Right atrium auricular region (tissue), 2 donors: ENCODE results near the gene SMIM41. TPM values are rescaled to one million over a fixed set of nuclear protein-coding genes. Genes with fewer than 3 reads are reported as not detected.

ENCODE experiments used
- DNase-seq: peaks from one replicate; pipeline ENCODE4 v3.0.0-alpha.2; 2019; ENCODE audit warnings: low spot score
- H3K27ac ChIP-seq, 2 donors: fragments of 200-600 bp; sonication (generic); 1 replicate in 1 of 2; 2 replicates in 1 of 2; pipeline ENCODE4 v1.5.1; 2016 to 2019
- H3K27me3 ChIP-seq, 2 donors: fragments of 200-600 bp; sonication (generic); one replicate each; pipeline versions ENCODE4 v1.5.1 to v1.6.0; 2017 to 2019
- H3K36me3 ChIP-seq: fragments of 200-600 bp; sonication (generic); one replicate; pipeline ENCODE4 v1.5.1; 2016
- H3K4me1 ChIP-seq, 2 donors: fragments of 200-600 bp; sonication (generic); one replicate each; pipeline versions ENCODE4 v1.5.1 to v1.6.0; 2017 to 2019
- H3K4me3 ChIP-seq, 2 donors: fragments of 200-600 bp; sonication (generic); 1 replicate in 1 of 2; 2 replicates in 1 of 2; pipeline ENCODE4 v1.5.1; 2017 to 2019; ENCODE audit warnings: mild to moderate bottlenecking in 1 of 2, moderate library complexity in 1 of 2
- H3K9me3 ChIP-seq, 2 donors: fragments of 200-600 bp; sonication (generic); one replicate each; pipeline ENCODE4 v1.5.1; 2019
- total RNA-seq, 2 donors: library from RNA; depleted of rRNA; stranded (reverse); fragments of >200 nt; gene quantifications; one replicate each; pipeline ENCODE4 v1.1.0, GENCODE V29; 2016
- TF ChIP-seq, protein P1 (sequence below), 2 donors: fragments of 200-600 bp; sonication (generic); IDR thresholded peaks; one replicate each; pipeline ENCODE4 v1.5.1; 2019; ENCODE audit warnings: antibody characterized with exemption in 2 of 2

SMIM41 gene
- total RNA-seq, 2 donors from 2014 or later: 0.44 to 3.2 TPM

DNA sequence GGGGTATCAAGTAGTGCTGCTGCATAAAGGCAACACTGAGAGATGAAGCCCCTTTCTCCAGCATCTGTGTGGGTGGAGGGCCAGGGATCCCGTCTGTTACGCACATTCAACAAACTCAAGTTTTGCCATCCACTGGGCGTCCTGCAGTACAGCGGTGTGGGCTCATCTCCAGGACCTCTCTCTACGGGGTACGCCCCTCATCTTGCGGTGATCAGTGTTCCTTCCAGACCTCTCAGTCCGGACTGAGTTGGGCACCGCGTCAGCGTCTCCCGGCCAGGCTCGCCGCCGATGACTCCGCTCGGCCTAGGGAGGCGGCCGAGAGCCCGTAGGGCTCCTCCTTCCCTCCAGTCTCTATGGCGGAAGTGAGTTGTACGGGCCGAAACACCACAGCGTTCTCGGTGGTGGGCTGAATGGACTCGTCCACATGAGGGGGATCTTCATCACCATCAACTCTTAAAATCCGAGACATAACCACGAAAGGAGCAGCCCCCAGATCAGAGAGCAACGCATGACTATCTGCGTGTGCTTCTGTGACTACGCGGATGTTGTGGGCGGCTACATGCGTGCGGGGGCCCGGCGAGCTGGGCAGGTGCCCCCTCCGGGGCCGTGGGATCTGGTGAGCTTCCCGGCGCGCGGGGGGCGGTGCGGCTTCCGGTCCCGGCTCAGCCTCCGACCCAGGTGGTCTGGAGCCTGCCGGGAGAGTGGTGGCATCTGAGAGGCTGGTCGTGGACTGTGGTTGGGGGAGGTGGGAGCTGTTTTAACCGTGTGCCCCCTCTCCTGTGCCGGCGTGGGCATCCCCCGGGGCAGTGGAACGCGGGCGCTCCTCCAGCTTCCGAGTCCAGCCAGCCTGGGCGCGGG, 9.9 kb upstream of the SMIM41 start, which contains the start of gene ATG101:
Gene ATG101 (plus strand): TSS at position 652 of the 858 bp plus-strand sequence. CDS start 3,673 bp downstream, outside the sequence.
- Histone ChIP-seq H3K27ac (peak within 1 kb of the TSS; percentile 86 to 89), H3K4me1 (peaks cover 0 to 41% of the 10 kb centered on the region in 2 donors), H3K4me3 (peak within 1 kb of the TSS; percentile 93 to 95), H3K9me3 (no peaks in the 10 kb centered on the region), H3K36me3 (peaks cover 14% of the 10 kb centered on the region), H3K27me3 (no peaks in the 10 kb centered on the region)
- TF ChIP-seq, protein P1, sequence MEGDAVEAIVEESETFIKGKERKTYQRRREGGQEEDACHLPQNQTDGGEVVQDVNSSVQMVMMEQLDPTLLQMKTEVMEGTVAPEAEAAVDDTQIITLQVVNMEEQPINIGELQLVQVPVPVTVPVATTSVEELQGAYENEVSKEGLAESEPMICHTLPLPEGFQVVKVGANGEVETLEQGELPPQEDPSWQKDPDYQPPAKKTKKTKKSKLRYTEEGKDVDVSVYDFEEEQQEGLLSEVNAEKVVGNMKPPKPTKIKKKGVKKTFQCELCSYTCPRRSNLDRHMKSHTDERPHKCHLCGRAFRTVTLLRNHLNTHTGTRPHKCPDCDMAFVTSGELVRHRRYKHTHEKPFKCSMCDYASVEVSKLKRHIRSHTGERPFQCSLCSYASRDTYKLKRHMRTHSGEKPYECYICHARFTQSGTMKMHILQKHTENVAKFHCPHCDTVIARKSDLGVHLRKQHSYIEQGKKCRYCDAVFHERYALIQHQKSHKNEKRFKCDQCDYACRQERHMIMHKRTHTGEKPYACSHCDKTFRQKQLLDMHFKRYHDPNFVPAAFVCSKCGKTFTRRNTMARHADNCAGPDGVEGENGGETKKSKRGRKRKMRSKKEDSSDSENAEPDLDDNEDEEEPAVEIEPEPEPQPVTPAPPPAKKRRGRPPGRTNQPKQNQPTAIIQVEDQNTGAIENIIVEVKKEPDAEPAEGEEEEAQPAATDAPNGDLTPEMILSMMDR (IDR thresholded peaks at IDR 0.05): peak; percentile 58 to 78
- peak; percentile 95 for DNase-seq

DNA sequence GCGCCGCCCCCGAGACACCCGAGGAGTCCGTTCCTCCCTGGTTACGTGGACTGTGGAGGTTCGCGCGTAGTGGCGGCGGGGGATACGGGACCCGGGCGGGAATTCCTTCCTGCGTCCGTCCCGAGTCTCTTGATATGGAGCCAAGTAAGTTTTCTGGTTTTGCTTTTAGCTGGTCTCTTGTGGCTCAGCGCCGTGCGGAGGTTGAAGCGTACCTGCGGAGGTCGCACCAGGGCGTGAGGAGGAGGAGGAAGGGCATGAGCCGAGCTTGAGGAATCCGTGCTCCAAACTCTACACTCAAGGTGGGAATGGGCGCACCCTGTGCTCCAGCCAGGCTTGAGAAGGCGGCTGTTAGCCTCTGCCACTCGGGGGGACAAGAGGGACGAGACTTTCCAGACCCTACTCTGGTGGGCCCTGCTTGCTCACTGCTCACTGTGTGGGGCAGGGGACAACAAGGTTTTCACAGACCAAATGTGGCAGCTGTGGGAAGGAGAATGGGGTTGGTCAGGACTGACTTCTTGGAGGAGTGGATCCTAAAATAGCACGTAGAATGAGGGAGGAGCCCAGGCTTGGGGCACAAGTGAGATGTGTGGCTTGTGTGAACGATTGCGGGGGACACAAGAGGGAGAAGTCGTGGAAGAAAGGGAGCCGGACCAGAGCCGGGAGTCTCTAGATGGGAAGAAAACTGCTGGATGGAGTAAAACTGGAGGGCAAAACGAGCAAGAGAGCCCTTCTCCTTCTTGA, 9.1 kb upstream of the SMIM41 start:
- DNase-seq: no peak
- Histone ChIP-seq H3K9me3 (no peaks in the 10 kb centered on the region), H3K27me3 (no peaks in the 10 kb centered on the region), H3K4me1 (peaks cover 0 to 42% of the 10 kb centered on the region in 2 donors), H3K27ac (peak overlapping the region; percentile 86 to 89), H3K4me3 (peak overlapping the region; percentile 93 to 95), H3K36me3 (peaks cover 22% of the 10 kb centered on the region)
- TF ChIP-seq, protein P1 (IDR thresholded peaks at IDR 0.05): no peak

DNA sequence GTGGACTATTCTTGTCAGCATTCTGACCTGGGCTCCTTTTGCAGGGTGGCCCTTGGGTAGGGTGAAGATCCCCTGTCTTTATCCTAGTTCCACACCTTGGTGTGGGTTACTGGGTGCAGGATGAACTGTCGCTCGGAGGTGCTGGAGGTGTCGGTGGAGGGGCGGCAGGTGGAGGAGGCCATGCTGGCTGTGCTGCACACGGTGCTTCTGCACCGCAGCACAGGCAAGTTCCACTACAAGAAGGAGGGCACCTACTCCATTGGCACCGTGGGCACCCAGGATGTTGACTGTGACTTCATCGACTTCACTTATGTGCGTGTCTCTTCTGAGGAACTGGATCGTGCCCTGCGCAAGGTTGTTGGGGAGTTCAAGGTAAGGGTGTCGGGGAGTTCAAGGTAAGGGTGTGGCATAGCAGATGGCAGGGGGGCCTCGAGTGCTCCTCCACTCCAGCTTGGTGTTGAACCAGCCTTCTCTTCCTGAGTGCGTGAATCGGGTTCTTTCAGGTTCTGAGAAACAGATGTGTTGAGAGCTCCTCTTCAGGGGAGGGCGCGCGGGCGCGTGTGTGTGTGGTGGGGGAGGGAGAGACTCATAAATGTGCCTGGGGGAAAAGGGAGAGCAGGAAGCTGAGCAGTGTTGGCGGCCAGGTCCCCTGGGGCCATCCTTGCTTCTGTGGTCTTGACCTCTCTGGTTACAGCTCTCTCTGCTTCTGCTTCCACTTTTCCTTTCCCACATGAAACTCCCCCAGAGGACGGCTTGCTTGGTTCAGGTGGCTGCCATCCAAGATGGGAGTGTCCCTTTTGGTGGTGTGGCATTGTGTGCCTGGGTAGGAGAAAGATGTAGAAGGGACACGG, 5.7 kb upstream of the SMIM41 start:
- Histone ChIP-seq H3K36me3 (peaks cover 50% of the 10 kb centered on the region), H3K9me3 (no peaks in the 10 kb centered on the region), H3K27ac (no peak overlapping the region), H3K4me3 (no peak overlapping the region), H3K27me3 (no peaks in the 10 kb centered on the region), H3K4me1 (peaks cover 0 to 42% of the 10 kb centered on the region in 2 donors)
- no peak for DNase-seq
- TF ChIP-seq, protein P1 (IDR thresholded peaks at IDR 0.05): no peak

DNA sequence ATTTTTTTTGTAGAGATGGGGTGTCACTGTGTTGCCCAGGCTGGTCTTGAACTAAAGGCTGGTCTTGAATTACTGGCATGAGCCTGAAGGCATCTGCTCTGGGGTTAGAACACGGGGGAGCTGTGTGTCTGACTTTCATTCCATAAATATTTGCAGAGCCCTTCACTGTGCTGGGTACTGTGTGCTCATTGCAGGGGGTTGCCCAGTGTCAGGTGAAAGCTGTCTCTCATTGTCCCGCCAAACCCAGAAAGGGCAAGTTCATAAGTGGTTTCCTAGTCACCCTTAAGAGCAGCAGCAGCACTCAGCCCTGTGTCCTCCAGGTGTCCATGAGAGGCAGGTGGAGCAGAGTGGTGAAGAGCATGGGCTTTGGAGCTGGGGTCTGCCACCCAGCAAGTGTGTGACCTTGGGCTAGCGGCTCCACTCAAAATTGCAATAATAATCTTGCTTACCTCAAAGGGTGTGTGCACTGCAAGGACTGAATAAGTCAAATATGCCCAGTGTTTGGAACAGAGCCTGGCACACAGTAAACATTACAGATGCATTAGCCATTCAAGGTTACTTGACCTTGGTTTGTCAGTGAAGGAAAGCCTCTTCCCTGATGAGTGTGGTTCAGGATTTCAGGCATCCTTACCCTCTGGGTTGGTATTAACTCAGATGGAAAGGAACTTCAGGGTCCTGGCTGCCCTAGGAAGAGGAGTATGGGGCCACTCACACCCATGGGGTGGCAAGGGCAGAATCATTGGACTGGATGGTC, 4.4 kb upstream of the SMIM41 start:
- no peak overlapping the region for H3K27ac ChIP-seq
- no peaks in the 10 kb centered on the region for H3K27me3 ChIP-seq
- H3K4me3 ChIP-seq: no peak overlapping the region
- no peaks in the 10 kb centered on the region for H3K9me3 ChIP-seq
- TF ChIP-seq, protein P1 (IDR thresholded peaks at IDR 0.05): no peak
- DNase-seq: no peak
- peaks cover 50% of the 10 kb centered on the region for H3K36me3 ChIP-seq
- peaks cover 0 to 36% of the 10 kb centered on the region in 2 donors for H3K4me1 ChIP-seq

DNA sequence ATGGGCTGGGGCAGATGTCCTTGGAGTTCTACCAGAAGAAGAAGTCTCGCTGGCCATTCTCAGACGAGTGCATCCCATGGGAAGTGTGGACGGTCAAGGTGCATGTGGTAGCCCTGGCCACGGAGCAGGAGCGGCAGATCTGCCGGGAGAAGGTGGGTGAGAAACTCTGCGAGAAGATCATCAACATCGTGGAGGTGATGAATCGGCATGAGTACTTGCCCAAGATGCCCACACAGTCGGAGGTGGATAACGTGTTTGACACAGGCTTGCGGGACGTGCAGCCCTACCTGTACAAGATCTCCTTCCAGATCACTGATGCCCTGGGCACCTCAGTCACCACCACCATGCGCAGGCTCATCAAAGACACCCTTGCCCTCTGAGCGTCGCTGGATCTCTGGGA, 2.7 kb upstream of the SMIM41 start:
- no peaks in the 10 kb centered on the region for H3K27me3 ChIP-seq
- DNase-seq: no peak
- peaks cover 50% of the 10 kb centered on the region for H3K36me3 ChIP-seq
- no peak overlapping the region for H3K27ac ChIP-seq
- H3K4me3 ChIP-seq: no peak overlapping the region
- TF ChIP-seq, protein P1 (IDR thresholded peaks at IDR 0.05): no peak
- peaks cover 0 to 33% of the 10 kb centered on the region in 2 donors for H3K4me1 ChIP-seq
- no peaks in the 10 kb centered on the region for H3K9me3 ChIP-seq
